ENCODE data around the gene ZNF827.

- no peak for TF ChIP-seq CTCF (IDR thresholded peaks at IDR 0.05 in 2 of 3, conservative IDR thresholded peaks at IDR 0.05 in 1 of 3; ENCODE audit: borderline replicate concordance in 1 of 3, insufficient read depth in 1 of 3, low read depth in 2 of 3, low read length in 2 of 3)
- no peak for TF ChIP-seq POLR2AphosphoS5 (IDR thresholded peaks at IDR 0.05; ENCODE audit: low read depth, low read length)
- TF ChIP-seq SRF (IDR thresholded peaks at IDR 0.05; ENCODE audit: low read depth): no peak
- no peak for TF ChIP-seq ATF3 (IDR thresholded peaks at IDR 0.05)
- TF ChIP-seq POLR2A (IDR thresholded peaks at IDR 0.05; ENCODE audit: borderline replicate concordance, extremely low read depth, insufficient read depth, insufficient read length): no peak
- no peak for TF ChIP-seq REST (IDR thresholded peaks at IDR 0.05; ENCODE audit: low read depth)
- no peak for TF ChIP-seq RAD21 (IDR thresholded peaks at IDR 0.05; ENCODE audit: low read depth)
Measured at GRCh38 chr4:145880355-145880960, 58.2 kb downstream of the ZNF827 start.

Data from HCT116 (cell line).